WTC11 (cell line): ENCODE results near the gene UQCC2.

ENCODE experiments used
- ATF2 ChIP-seq: sonication (generic); formaldehyde crosslinking; IDR thresholded peaks from 2 replicates; pipeline ENCODE4 v1.8.1; 2022; ENCODE audit warnings: low read depth, missing genetic modification reagents, borderline replicate concordance
- CTCF ChIP-seq: fragments of 200-600 bp; IDR thresholded peaks from 2 replicates; pipeline ENCODE4 v1.8.0; 2022; ENCODE audit warnings: antibody characterized with exemption
- IRF2 ChIP-seq: sonication (generic); formaldehyde crosslinking; IDR thresholded peaks from 2 replicates; pipeline ENCODE4 v1.8.0; 2022; ENCODE audit warnings: low read depth, missing genetic modification reagents, borderline replicate concordance
- USF1 ChIP-seq: sonication (generic); formaldehyde crosslinking; IDR thresholded peaks from 2 replicates; pipeline ENCODE4 v1.8.0; 2022; ENCODE audit warnings: mild to moderate bottlenecking, missing genetic modification reagents

- no peak for TF ChIP-seq IRF2 (CRISPR knock-in tag)
- TF ChIP-seq CTCF = no peak
- TF ChIP-seq ATF2 = no peak
- no peak for TF ChIP-seq USF1
Observed at GRCh38 chr6:33750244-33750991, 38.9 kb upstream of the UQCC2 start.
